ENCODE measurements around the gene TICRR. TPM values are rescaled to one million over a fixed set of nuclear protein-coding genes. Genes with fewer than 3 reads are reported as not detected.

Gene TICRR
- total RNA-seq, 1 donor from 2014 or later = 3.2 TPM

GRCh38 chr15:89653578-89653977 is 78.3 kb downstream of the TICRR start:
- no peak for DNase-seq (ENCODE audit: low read depth, low spot score)

- no peak for DNase-seq (ENCODE audit: low read depth, low spot score)
These were observed 79.1 kb downstream of the TICRR start for GRCh38 chr15:89654301-89654761.

- no peak for DNase-seq (ENCODE audit: low read depth, low spot score)
These were observed 79.9 kb downstream of the TICRR start, which contains the start of gene KIF7 for GRCh38 chr15:89654847-89655805. KIF7 (minus strand) TSS chr15:89655467; CDS start chr15:89652930, 2,537 bp downstream.

GRCh38 chr15:89656116-89656815 is 81.0 kb downstream of the TICRR start:
- no peak for DNase-seq (ENCODE audit: low read depth, low spot score)

- no peak for DNase-seq (ENCODE audit: low read depth, low spot score)
These were observed 82.5 kb downstream of the TICRR start for GRCh38 chr15:89657686-89658200.

- no peak for DNase-seq (ENCODE audit: low read depth, low spot score)
These were observed 84.0 kb downstream of the TICRR start for GRCh38 chr15:89659295-89659694.

- no peak for DNase-seq (ENCODE audit: low read depth, low spot score)
These were observed 85.3 kb downstream of the TICRR start for GRCh38 chr15:89660556-89660955.

- peak; percentile 53 for DNase-seq (ENCODE audit: low read depth, low spot score)
These were observed 87.8 kb downstream of the TICRR start for GRCh38 chr15:89662893-89663626.

GRCh38 chr15:89664441-89665350 is 89.4 kb downstream of the TICRR start:
- no peak for DNase-seq (ENCODE audit: low read depth, low spot score)

GRCh38 chr15:89665449-89666181 is 90.3 kb downstream of the TICRR start:
- no peak for DNase-seq (ENCODE audit: low read depth, low spot score)

- no peak for DNase-seq (ENCODE audit: low read depth, low spot score)
These were observed 91.1 kb downstream of the TICRR start for GRCh38 chr15:89666184-89666857.

GRCh38 chr15:89666858-89667705 is 91.8 kb downstream of the TICRR start:
- no peak for DNase-seq (ENCODE audit: low read depth, low spot score)

- no peak for DNase-seq (ENCODE audit: low read depth, low spot score)
These were observed 92.4 kb downstream of the TICRR start for GRCh38 chr15:89667706-89667960.

- DNase-seq (ENCODE audit: low read depth, low spot score) = no peak
These were observed 92.9 kb downstream of the TICRR start for GRCh38 chr15:89668171-89668570.

- DNase-seq (ENCODE audit: low read depth, low spot score) = no peak
These were observed 94.1 kb downstream of the TICRR start for GRCh38 chr15:89669309-89669865.

GRCh38 chr15:89669941-89670340 is 94.7 kb downstream of the TICRR start:
- DNase-seq (ENCODE audit: low read depth, low spot score) = no peak

- no peak for DNase-seq (ENCODE audit: low read depth, low spot score)
These were observed 95.8 kb downstream of the TICRR start for GRCh38 chr15:89670971-89671560.

- DNase-seq (ENCODE audit: low read depth, low spot score) = no peak
These were observed 96.4 kb downstream of the TICRR start for GRCh38 chr15:89671687-89672086.
